Stimulated activated CD4-positive, alpha-beta T cell treated with anti-CD3 and anti-CD28 coated beads, Interleukin-1b, Interleukin-23, amount 100 ng/mL, for 1 hour (primary cell): Measurements from ENCODE around the gene RABEP1.
"Not testable (repeated sequence)": the region's sequence is repeated elsewhere in the genome, so short reads cannot be mapped to it uniquely, and the experiment has no call there.

Experiments used
- DNase-seq, 2 donors: peaks; one replicate each; pipeline ENCODE4 v3.0.0-alpha.2; 2020; ENCODE audit warnings: low read depth in 2 of 2

RABEP1 gene, protein sequence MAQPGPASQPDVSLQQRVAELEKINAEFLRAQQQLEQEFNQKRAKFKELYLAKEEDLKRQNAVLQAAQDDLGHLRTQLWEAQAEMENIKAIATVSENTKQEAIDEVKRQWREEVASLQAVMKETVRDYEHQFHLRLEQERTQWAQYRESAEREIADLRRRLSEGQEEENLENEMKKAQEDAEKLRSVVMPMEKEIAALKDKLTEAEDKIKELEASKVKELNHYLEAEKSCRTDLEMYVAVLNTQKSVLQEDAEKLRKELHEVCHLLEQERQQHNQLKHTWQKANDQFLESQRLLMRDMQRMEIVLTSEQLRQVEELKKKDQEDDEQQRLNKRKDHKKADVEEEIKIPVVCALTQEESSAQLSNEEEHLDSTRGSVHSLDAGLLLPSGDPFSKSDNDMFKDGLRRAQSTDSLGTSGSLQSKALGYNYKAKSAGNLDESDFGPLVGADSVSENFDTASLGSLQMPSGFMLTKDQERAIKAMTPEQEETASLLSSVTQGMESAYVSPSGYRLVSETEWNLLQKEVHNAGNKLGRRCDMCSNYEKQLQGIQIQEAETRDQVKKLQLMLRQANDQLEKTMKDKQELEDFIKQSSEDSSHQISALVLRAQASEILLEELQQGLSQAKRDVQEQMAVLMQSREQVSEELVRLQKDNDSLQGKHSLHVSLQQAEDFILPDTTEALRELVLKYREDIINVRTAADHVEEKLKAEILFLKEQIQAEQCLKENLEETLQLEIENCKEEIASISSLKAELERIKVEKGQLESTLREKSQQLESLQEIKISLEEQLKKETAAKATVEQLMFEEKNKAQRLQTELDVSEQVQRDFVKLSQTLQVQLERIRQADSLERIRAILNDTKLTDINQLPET

GRCh38 chr17:5281814-5282641 is at the start of gene RABEP1:
TSS of gene RABEP1 (plus strand) at chr17:5282284. CDS start at chr17:5282487, 203 bp downstream.
- peak; percentile 91 to 94 for DNase-seq

- not testable (repeated sequence) for DNase-seq
Observed at GRCh38 chr17:5233492-5233891, 48.6 kb upstream of the RABEP1 start.

GRCh38 chr17:5234645-5235576 is 47.2 kb upstream of the RABEP1 start, which contains the start of gene SCIMP:
TSS of gene SCIMP (minus strand) at chr17:5234860. CDS start at chr17:5234755, 105 bp downstream.
- no peak for DNase-seq

DNA sequence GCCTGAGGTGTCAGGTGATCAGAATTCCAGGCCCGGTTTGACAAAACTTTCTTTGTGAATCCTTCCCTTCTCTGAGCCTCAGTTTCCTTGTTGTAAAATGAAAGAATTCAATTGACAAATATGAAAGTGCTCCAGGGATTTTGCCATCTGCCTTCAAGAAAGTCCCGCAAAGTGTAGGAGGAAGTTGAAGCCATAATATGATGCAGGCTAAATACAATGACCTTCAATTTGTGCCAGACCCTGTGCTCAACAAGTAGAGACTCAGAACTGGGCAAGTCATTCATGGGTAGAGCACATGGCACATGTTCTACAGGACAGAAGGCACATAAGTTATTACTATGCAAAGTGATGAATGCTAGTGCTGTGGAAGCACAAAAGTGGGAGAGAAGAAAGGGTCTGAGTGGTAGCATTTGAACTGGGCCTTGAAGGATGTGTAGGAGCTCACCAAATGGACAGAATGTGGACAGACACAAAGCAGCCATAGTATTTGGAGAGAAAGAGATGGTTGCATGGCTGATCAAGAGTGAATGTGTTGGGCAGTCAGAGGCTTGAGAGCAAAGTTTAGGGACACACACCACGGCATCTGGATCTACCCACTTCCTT is 45.0 kb upstream of the RABEP1 start:
- DNase-seq: no peak

DNA sequence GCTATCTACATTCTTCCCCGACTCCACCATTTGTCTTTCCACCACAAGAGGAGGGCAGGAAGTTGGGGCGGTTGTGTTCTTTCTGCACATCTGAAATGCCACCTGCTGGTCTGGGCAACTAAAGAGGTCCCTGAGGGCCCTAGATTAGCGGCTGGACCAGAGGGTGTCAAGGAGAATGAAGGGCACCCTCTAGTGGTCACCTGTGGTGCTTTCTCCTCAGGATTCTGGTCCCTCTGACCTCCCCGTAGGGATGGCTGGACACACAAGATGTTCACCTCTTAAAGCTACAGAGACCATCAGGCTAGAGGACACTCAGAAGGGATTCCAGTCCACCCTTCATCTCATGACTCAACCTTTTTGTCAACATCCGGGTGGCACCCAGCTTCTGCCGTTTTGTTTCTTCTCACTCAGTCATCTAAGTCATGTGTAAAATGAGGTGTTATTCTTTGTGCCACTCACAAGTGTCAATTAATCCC is 44.5 kb upstream of the RABEP1 start:
- no peak for DNase-seq

DNA sequence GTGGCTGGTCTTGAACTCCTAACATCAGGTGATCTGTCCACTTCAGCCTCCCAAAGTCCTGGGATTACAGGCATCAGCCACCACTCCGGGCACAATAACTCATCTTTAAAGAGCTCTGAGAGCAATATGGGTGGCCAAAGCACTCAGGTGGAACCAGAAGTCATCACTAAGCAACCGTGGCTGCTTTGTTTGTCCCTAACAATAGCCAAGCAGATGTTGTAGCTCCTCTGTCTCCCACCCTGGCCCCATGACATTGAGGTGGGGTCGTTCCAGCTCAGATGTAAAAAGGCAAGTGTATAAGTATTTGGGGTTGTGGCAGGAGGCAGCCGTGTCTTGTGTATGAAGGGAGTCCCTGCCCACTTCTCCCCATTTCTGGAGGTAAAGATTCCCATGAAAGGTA is 43.8 kb upstream of the RABEP1 start:
- DNase-seq: no peak

- not testable (repeated sequence) for DNase-seq
Observed at GRCh38 chr17:5239769-5240168, 42.3 kb upstream of the RABEP1 start.

- no peak for DNase-seq
Observed at GRCh38 chr17:5241861-5242671, 40.0 kb upstream of the RABEP1 start.

DNA sequence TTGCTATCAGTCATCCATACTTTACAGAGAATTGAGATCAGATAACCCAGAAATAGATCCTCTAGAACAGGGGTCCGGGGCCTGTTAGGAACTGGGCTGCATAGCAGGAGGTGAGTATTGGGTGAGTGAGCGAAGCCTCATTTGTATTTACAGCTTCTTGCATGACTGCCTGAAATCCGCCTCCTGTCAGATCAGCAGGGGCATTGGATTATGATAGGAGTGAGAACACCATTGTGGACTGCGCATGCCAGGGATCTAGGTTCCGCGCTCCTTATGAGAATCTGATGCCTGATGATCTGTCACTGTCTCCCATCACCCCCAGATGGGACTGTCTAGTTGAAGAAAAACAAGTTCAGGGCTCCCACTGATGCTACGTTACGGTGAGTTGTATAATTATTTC is 34.5 kb upstream of the RABEP1 start:
- no peak for DNase-seq

GRCh38 chr17:5248821-5249479 is 33.1 kb upstream of the RABEP1 start:
- no peak for DNase-seq

DNA sequence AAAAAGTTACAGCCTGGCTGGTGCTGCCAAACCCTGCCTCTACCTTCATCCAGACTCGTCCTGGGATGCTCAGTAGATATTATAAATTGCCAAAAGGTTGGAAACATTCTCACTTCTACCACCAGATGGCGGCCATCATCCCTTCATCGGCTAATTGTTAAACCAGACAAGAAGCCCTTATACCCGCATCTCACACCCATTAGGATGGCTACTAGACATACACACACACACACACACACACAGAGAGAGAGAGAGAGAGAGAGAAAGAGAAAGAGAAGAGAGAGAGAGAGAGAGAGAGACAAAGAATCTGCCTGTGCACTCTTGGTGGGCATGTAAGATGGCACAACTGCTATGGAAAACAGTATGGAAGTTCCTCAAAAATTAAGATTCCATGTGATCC is 32.5 kb upstream of the RABEP1 start:
- peak; percentile 23 to 29 for DNase-seq

DNA sequence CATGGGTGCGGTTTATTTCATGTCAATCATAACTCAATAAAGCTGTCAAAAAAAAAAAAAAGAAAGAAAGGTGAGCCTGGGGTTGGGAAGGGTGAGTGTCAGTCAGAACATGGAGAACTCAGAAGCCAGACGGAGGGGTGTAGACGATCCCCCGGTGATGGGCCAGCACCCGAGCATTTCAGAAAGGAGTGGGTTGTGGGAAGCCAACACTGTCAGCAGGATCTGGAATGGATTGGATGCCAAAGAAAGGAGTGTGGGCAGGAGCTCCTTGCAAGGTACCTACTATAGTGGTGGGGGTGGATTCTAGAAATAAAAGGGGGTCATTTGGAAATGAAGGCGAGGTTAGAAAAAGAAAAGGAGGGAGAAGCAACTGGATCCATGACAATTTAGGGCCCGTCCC is 27.7 kb upstream of the RABEP1 start:
- DNase-seq: no peak

DNA sequence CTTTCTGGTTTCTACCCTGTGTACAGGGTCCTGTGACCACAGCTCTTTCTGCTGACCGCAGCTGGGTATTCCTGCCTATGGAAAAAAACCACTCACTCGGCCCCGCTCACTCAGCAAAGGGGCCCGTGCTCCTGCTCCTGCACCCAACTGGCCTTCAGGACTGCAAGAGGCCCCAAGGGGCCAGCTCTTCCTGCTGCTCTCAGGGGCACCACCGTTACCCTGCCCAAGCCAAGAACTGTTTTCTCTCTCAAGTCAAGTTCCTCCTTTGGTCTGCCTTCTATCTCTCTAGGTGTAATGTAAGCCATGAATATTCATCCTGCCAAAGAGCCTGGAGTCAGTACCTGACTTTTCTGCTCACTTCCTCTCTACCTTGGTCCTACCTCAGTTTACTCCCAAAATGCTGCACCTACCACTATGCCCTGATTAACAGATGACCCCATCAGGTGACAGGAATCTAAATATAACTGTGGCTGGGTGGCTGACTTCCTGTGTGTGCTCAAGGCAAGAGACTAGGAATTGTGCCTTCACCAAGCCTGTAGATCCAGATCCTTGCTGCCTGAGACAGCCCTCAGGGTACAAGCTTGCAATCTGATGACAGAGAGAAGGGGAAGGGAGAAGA is 27.1 kb upstream of the RABEP1 start:
- DNase-seq: no peak

DNA sequence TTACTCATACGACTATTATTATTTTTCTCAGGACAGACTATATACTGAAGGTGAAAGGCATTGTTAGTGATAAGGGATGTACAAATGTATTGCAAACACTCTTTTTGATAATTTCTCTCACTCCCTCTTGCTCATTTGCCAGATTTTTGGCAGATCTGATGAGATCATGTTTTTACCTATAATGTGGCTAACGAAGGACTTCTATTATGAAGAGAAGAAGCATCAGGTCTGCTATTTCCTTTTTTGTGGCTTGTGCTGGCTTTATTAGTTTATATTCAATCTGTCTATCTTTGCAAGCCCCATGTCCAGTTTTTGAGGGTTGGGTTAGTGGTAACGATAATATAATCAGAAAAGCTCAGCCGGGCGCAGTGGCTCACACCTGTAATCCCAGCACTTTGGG is 25.0 kb upstream of the RABEP1 start:
- no peak for DNase-seq

DNA sequence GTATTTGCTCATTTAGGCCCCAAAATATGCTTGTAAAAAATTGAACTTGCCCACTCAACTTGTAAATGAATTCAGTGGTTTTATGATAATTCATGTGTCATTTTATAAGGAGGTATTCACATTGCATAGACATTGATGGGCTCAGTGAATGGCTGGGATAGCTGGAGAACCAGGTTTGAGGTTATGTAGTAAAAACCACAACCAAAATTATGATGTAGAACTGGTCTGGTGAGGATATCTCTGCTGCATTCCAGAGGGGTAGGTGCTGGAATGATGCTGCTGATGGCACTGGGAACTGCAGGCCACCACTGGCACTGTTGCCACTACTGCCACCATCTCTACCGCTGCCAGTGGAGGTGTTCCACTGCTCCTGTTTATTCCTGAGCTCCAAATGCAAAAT is 21.5 kb upstream of the RABEP1 start:
- DNase-seq: no peak

DNA sequence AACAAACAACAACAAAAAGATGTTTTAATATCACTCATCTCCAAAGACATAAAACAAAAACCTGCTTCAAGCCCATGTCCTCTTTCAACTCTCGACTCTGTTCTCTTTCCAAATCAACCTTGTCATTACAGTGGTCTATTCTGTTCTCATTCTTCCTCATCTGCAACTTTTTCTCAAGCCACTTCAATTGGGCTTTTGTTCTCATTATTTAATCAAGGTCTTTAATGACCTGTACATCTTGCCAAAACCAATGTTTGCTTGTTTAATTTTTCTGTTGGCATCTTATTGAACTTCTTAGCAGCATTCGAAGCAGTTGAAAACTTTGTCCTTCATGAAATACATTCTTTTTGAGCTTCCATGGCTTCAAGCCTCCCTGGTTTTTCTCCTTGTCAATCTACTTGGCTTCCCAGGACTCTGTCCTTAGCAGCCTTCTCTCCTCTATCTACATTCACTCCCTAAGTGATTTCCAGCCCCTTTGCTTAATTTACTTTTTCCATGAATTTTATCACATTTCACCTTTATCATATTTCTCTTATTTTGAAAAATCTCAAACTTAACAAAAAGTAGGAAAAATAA is 19.6 kb upstream of the RABEP1 start:
- DNase-seq: no peak

GRCh38 chr17:5263441-5263840 is 18.6 kb upstream of the RABEP1 start:
- no peak for DNase-seq

- no peak for DNase-seq
Observed at GRCh38 chr17:5264893-5265292, 17.2 kb upstream of the RABEP1 start.
